Uterus (tissue), 4 donors: ENCODE measurements around the gene ALDH7A1. TPM values are rescaled to one million over a fixed set of nuclear protein-coding genes. Genes with fewer than 3 reads are reported as not detected.

ENCODE experiments used
- DNase-seq, 2 donors: peaks; one replicate each; pipeline ENCODE4 v3.0.0-alpha.2; 2019 to 2020
- H3K27ac ChIP-seq, 2 donors: fragments of 200-600 bp; sonication (generic); 1 replicate in 1 of 2; 2 replicates in 1 of 2; pipeline ENCODE4 v1.5.1; 2016 to 2018
- H3K27me3 ChIP-seq, 2 donors: fragments of 200-600 bp; sonication (generic); one replicate each; pipeline ENCODE4 v1.5.1; 2018 to 2019; ENCODE audit warnings: control low read depth in 1 of 2
- H3K36me3 ChIP-seq, 2 donors: fragments of 200-600 bp; sonication (generic); one replicate each; pipeline ENCODE4 v1.5.1; 2019; ENCODE audit warnings: control low read depth in 1 of 2
- H3K4me1 ChIP-seq, 2 donors: fragments of 200-600 bp; sonication (generic); one replicate each; pipeline ENCODE4 v1.5.1; 2018 to 2019; ENCODE audit warnings: control low read depth in 1 of 2
- H3K4me3 ChIP-seq, 2 donors: fragments of 200-600 bp; sonication (generic); 1 replicate in 1 of 2; 2 replicates in 1 of 2; pipeline ENCODE4 v1.5.1; 2018 to 2019; ENCODE audit warnings: mild to moderate bottlenecking in 1 of 2
- H3K9me3 ChIP-seq, 2 donors: fragments of 200-600 bp; sonication (generic); one replicate each; pipeline ENCODE4 v1.5.1; 2019; ENCODE audit warnings: control low read depth in 1 of 2
- POLR2A ChIP-seq, 2 donors: fragments of 450-650 bp; IDR thresholded peaks; one replicate each; pipeline ENCODE4 v1.6.1; 2016; ENCODE audit warnings: antibody characterized with exemption in 2 of 2, mild to moderate bottlenecking in 1 of 2, moderate library complexity in 1 of 2
- intact Hi-C: fragments of 100-400 bp; cut with DNase I; formaldehyde crosslinking; loops from one replicate; pipeline ENCODE4 v1.15.1; 2023; ENCODE audit warnings: low total_unique reads
- total RNA-seq, 4 donors: library from RNA; depleted of rRNA in 3 of 4; stranded (reverse); fragments of >200 nt in 3 of 4; gene quantifications; one replicate each; pipeline versions ENCODE4 v1.1.0 to v1.2.4, GENCODE V29; 2014 to 2023
- TF ChIP-seq, protein P1 (sequence below), 4 experiments: fragments of 200-600 bp in 2 of 4; fragments of 450-650 bp in 2 of 4; sonication (generic) in 2 of 4; IDR thresholded peaks; one replicate each; pipeline ENCODE4 v1.5.1; 2016 to 2019; ENCODE audit warnings: antibody characterized with exemption in 4 of 4, mild to moderate bottlenecking in 2 of 4, moderate library complexity in 1 of 4
- donor health status: DM: yes; HTN: yes; CAD: no.

Gene ALDH7A1
- total RNA-seq, 4 donors from 2014 or later, result 5.9 to 94.2 (median 31.6) TPM

DNA sequence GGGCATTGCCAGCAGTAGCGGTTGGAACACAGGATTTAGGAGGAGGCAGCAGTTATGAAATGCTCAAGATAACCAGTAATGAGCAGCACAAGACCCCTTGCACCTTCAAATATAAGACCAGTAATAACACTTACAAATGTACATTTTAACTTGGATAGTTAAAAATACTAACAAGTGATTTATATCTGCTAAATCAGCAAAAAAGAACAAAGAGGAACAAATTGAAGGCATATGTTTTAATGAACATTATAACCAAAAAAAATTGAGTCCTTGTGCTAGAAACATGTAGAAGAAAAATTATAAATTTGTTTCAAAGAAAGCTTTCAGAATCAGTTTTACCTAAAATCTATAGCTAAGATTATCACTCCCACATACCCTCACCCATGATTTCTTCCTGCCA lies 52.0 kb downstream of the ALDH7A1 start:
- TF ChIP-seq POLR2A (IDR thresholded peaks at IDR 0.05), result no peak
- TF ChIP-seq, protein P1, sequence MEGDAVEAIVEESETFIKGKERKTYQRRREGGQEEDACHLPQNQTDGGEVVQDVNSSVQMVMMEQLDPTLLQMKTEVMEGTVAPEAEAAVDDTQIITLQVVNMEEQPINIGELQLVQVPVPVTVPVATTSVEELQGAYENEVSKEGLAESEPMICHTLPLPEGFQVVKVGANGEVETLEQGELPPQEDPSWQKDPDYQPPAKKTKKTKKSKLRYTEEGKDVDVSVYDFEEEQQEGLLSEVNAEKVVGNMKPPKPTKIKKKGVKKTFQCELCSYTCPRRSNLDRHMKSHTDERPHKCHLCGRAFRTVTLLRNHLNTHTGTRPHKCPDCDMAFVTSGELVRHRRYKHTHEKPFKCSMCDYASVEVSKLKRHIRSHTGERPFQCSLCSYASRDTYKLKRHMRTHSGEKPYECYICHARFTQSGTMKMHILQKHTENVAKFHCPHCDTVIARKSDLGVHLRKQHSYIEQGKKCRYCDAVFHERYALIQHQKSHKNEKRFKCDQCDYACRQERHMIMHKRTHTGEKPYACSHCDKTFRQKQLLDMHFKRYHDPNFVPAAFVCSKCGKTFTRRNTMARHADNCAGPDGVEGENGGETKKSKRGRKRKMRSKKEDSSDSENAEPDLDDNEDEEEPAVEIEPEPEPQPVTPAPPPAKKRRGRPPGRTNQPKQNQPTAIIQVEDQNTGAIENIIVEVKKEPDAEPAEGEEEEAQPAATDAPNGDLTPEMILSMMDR (IDR thresholded peaks at IDR 0.05), result no peak
- Histone ChIP-seq H3K9me3 (no peaks in the 10 kb centered on the region), H3K27me3 (no peaks in the 10 kb centered on the region), H3K27ac (no peak overlapping the region), H3K36me3 (no peaks in the 10 kb centered on the region), H3K4me1 (peaks cover 0 to 6% of the 10 kb centered on the region in 2 donors), H3K4me3 (no peak overlapping the region)
- DNase-seq, result no peak
- intact Hi-C loops, result loop anchor here (2.0 kb wide), 1 partner anchor 204 kb away; no protein-coding TSS in a partner anchor

DNA sequence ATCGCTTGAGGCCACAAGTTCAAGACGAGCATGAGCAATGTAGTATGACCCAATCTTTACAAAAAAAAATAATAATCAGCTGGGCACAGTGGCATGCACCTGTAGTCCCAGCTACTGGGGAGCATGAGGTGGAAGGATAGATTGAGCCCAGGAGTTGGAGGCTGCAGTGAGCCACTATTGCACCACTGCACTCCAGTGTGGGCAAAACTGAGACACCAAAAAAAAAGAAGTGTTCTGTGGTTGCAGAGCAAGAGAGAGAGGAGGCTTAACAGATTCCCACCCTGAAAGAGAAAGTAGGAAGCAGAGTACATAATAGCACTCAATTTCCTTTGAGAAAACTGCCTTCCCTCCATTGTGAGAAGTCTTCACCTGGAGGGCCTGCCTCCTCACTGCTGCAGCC lies 52.6 kb downstream of the ALDH7A1 start:
- Histone ChIP-seq H3K27ac (no peak overlapping the region), H3K27me3 (no peaks in the 10 kb centered on the region), H3K36me3 (no peaks in the 10 kb centered on the region), H3K4me1 (peaks cover 0 to 6% of the 10 kb centered on the region in 2 donors), H3K4me3 (no peak overlapping the region), H3K9me3 (no peaks in the 10 kb centered on the region)
- DNase-seq, result no peak
- intact Hi-C loops, result loop anchor here (2.0 kb wide), 1 partner anchor 204 kb away; no protein-coding TSS in a partner anchor
- no peak for TF ChIP-seq POLR2A (IDR thresholded peaks at IDR 0.05)

DNA sequence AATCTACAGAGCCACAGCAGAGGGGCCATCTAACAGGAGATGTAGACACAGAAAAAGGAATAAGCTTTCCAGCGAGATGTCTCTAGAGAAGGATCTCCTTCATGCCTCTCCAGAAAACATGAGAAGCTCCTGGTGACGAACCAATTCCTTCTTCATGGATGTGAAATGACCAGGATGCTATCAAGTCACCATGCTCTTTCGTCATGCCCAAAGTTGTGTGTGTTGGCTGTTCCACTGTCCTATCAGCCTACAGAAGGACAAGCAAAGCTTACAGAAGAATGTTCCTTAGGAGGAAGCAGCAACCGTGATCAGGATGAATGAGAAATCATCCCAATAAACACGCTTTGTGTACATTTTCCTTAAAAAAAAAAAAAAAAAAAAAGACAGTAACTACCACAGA lies 54.4 kb downstream of the ALDH7A1 start:
- intact Hi-C loops, result no loop called here
- TF ChIP-seq, protein P1 (IDR thresholded peaks at IDR 0.05), result no peak
- no peak for TF ChIP-seq POLR2A (IDR thresholded peaks at IDR 0.05)
- no peak overlapping the region for H3K27ac ChIP-seq
- H3K27me3 ChIP-seq, result no peaks in the 10 kb centered on the region
- no peaks in the 10 kb centered on the region for H3K9me3 ChIP-seq
- H3K36me3 ChIP-seq, result no peaks in the 10 kb centered on the region
- H3K4me3 ChIP-seq, result no peak overlapping the region
- peaks cover 0 to 6% of the 10 kb centered on the region in 2 donors for H3K4me1 ChIP-seq
- no peak for DNase-seq

DNA sequence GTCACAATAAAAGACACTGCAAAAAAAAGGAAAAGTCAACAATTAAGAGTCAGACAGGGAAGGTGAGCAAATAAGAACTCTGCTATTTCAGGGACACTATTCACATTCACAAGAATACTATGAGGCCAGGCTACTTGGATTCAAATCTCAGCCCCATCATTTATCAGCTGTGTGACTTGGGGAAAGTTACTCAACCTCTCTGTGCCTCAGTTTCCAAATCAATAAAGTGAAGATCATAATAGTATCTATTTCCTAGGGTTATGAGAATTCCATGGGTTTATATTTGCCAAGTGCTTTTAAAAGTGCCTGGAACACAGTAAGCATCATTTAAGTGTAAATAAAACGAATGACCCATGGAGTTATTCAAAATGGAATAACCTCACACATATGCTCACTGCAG lies 56.4 kb downstream of the ALDH7A1 start:
- no peaks in the 10 kb centered on the region for H3K36me3 ChIP-seq
- no peaks in the 10 kb centered on the region for H3K9me3 ChIP-seq
- intact Hi-C loops, result loop anchor here (5.0 kb wide), 1 partner anchor 186 kb away; no protein-coding TSS in a partner anchor
- H3K27ac ChIP-seq, result peak overlapping the region; percentile 74 to 80
- TF ChIP-seq POLR2A (IDR thresholded peaks at IDR 0.05), result no peak
- TF ChIP-seq, protein P1 (IDR thresholded peaks at IDR 0.05), result no peak
- peaks cover 0 to 6% of the 10 kb centered on the region in 2 donors for H3K4me1 ChIP-seq
- H3K27me3 ChIP-seq, result no peaks in the 10 kb centered on the region
- H3K4me3 ChIP-seq, result no peak overlapping the region
- DNase-seq, result no peak

DNA sequence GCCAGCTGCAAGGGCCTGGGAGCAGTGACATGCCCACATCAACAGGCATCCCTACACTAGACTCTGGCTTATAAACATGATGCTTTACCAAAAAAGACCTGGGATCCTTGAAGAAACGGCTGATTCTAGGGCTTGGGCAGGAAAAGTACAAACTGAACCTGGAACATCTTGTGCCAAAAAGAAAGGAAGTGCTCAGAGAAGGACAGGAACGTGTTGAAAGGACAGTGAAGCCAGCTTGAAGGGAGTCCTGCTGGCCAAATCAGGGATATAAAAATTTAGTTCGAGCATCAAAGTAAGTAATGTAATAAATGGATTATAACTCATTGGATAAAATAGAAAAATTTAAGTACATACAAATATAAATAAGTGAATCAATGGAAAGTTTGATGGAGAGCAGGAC lies 58.1 kb downstream of the ALDH7A1 start:
- Histone ChIP-seq H3K4me3 (no peak overlapping the region), H3K9me3 (no peaks in the 10 kb centered on the region), H3K27me3 (no peaks in the 10 kb centered on the region), H3K36me3 (no peaks in the 10 kb centered on the region), H3K4me1 (peaks cover 5 to 6% of the 10 kb centered on the region in 2 donors), H3K27ac (peak overlapping the region; percentile 20 to 34)
- DNase-seq, result no peak
- intact Hi-C loops, result loop anchor here (5.0 kb wide), 1 partner anchor 185 kb away; no protein-coding TSS in a partner anchor
- TF ChIP-seq POLR2A (IDR thresholded peaks at IDR 0.05), result no peak
- TF ChIP-seq, protein P1 (IDR thresholded peaks at IDR 0.05), result peak in 1 of 4 experiments; percentile 8
